Ovary (tissue), 9 donors: Measurements from ENCODE around the gene PSMD13. TPM values are rescaled to one million over a fixed set of nuclear protein-coding genes. Genes with fewer than 3 reads are reported as not detected.
A peak's percentile ranks its signal among the peaks of the same experiment; 100 is the strongest.

Experiments
- DNase-seq, 5 donors: peaks; one replicate each; pipeline ENCODE4 v3.0.0-alpha.2; 2019 to 2020
- H3K27ac ChIP-seq, 2 donors: fragments of 200-600 bp; one replicate each; pipeline versions ENCODE4 v1.5.1 to v1.8.0; 2019 to 2022
- H3K27me3 ChIP-seq: fragments of 200-600 bp; one replicate; pipeline ENCODE4 v1.8.0; 2022
- H3K36me3 ChIP-seq: fragments of 200-600 bp; sonication (generic); one replicate; pipeline ENCODE4 v1.5.1; 2019
- H3K4me1 ChIP-seq: one replicate; pipeline ENCODE4 v1.8.1; 2013; ENCODE audit warnings: mild to moderate bottlenecking, moderate library complexity; ENCODE audit not compliant: insufficient read depth
- H3K4me3 ChIP-seq: fragments of 200-600 bp; sonication (generic); one replicate; pipeline ENCODE4 v1.5.1; 2017
- H3K9me3 ChIP-seq, 2 donors: fragments of 200-600 bp in 1 of 2; sonication (generic) in 1 of 2; one replicate each; pipeline versions ENCODE4 v1.5.1 to v1.8.1; 2013 to 2019; ENCODE audit warnings: mild to moderate bottlenecking in 1 of 2, moderate library complexity in 1 of 2
- EP300 ChIP-seq: sonication (generic); formaldehyde crosslinking; IDR thresholded peaks from one replicate; pipeline ENCODE4 v1.6.1; 2017; ENCODE audit warnings: antibody characterized with exemption
- POLR2A ChIP-seq: fragments of 450-650 bp; IDR thresholded peaks from one replicate; pipeline ENCODE4 v1.6.1; 2017; ENCODE audit warnings: antibody characterized with exemption, mild to moderate bottlenecking, moderate library complexity
- WGBS, 3 donors: extraction: QIAGEN DNeasy Blood & Tissue Kit in 1 of 3; methylation state at CpG; one replicate each; pipeline versions ENCODE4 v1.1.5 to v1.1.7; 2013 to 2017; 5-methylcytosine and 5-hydroxymethylcytosine counted together
- intact Hi-C, 4 donors: fragments of 100-400 bp; cut with DNase I; formaldehyde crosslinking; loops; one replicate each; pipeline versions ENCODE4 v1.11.0 to v1.15.1; 2022 to 2023
- polyA plus RNA-seq, 2 donors: library from polyadenylated mRNA; stranded (reverse); fragments of 200-250 nt in 1 of 2; fragments of 350-450 nt in 1 of 2; fragmentation: Illumina TruSeq in 1 of 2; extraction: RNeasy Lipid Tissue Mini Kit (QIAGEN cat#74804) in 1 of 2; gene quantifications; one replicate each; pipeline ENCODE4 v1.2.3, GENCODE V29; 2013 to 2014
- total RNA-seq, 7 donors: library from RNA; depleted of rRNA in 2 of 7; stranded (reverse); fragments of >200 nt in 2 of 7; fragmentation: NEBNext Ultra II Directional in 3 of 7; extraction: Animal tissue kit (Norgen Biotek cat#: 25700) in 3 of 7; gene quantifications; one replicate each; pipeline versions ENCODE4 v1.1.0 to v1.2.4, GENCODE V29; 2016 to 2023
- TF ChIP-seq, protein P1 (sequence below), 3 donors: fragments of 450-650 bp in 2 of 3; fragments of 200-600 bp in 1 of 3; IDR thresholded peaks; one replicate each; pipeline versions ENCODE4 v1.5.1 to v1.8.0; 2016 to 2022; ENCODE audit warnings: antibody characterized with exemption in 3 of 3, mild to moderate bottlenecking in 1 of 3
- donor health status: DM: no; HTN: no; CAD: no; lungs with moderate emphysema.
- donor health status: DM: no; HTN: no; CAD: no.
- donor health status: Bipolar disorder and iron deficiency.
- donor health status: DM: yes; HTN: yes; CAD: no.
- donor health status: DM: no; HTN: no; CAD: no.
- donor health status: DM: yes; HTN: yes; CAD: no.

PSMD13 gene
- total and polyA plus RNA-seq, 9 donors = 66.2 to 88.9 (median 75.8) TPM

DNA sequence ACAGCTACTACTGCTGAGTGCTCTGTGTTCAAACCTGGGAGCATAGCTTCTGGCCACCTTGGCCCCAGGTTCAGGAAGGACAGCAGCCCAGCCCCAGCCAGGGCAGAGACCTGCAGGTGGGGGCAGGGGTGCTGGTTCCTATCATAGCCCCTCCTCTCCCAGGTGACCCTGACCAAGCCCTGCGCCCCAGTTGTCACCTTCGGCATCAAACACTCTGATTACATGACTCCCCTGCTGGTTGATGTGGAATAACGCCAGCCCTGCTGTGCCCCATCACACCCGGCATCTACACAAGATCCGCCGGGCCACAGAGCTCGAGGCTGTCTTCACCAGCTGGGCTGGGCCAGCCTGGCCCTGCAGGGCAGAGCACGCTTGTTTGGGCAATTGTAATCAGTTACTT, 37.0 kb upstream of the PSMD13 start:
- Histone ChIP-seq H3K27me3 (no peaks in the 10 kb centered on the region), H3K9me3 (no peaks in the 10 kb centered on the region), H3K36me3 (no peaks in the 10 kb centered on the region), H3K4me3 (no peak overlapping the region), H3K27ac (no peak overlapping the region), H3K4me1 (peaks cover 4% of the 10 kb centered on the region)
- 60 to 79% (median 73%) methylated on average over 8 of the region's 8 CpGs for WGBS, 3 donors
- DNase-seq = peak in 2 of 5 donors; percentile 22 to 23
- TF ChIP-seq POLR2A = no peak
- no peak for TF ChIP-seq EP300
- TF ChIP-seq, protein P1, sequence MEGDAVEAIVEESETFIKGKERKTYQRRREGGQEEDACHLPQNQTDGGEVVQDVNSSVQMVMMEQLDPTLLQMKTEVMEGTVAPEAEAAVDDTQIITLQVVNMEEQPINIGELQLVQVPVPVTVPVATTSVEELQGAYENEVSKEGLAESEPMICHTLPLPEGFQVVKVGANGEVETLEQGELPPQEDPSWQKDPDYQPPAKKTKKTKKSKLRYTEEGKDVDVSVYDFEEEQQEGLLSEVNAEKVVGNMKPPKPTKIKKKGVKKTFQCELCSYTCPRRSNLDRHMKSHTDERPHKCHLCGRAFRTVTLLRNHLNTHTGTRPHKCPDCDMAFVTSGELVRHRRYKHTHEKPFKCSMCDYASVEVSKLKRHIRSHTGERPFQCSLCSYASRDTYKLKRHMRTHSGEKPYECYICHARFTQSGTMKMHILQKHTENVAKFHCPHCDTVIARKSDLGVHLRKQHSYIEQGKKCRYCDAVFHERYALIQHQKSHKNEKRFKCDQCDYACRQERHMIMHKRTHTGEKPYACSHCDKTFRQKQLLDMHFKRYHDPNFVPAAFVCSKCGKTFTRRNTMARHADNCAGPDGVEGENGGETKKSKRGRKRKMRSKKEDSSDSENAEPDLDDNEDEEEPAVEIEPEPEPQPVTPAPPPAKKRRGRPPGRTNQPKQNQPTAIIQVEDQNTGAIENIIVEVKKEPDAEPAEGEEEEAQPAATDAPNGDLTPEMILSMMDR (IDR thresholded peaks at IDR 0.05) = no peak
- intact Hi-C loops = loop anchor here in 3 of 4 donors (10.0 kb wide), 2 partner anchors 105 to 165 kb away; partner anchors contain the start of genes B4GALNT4 (in 3 of the 3) and IFITM2 (in 1 of the 3)

- H3K36me3 ChIP-seq = no peaks in the 10 kb centered on the region
- peak in 2 of 5 donors; percentile 18 to 20 for DNase-seq
- WGBS, 3 donors = 84 to 89% (median 87%) methylated on average over 13 of the region's 13 CpGs
- no peak overlapping the region for H3K4me3 ChIP-seq
- no peak overlapping the region for H3K27ac ChIP-seq
- intact Hi-C loops = loop anchor here in 3 of 4 donors (10.0 kb wide), 2 partner anchors 104 to 164 kb away; partner anchors contain the start of genes B4GALNT4 (in 3 of the 3) and IFITM2 (in 1 of the 3)
- H3K27me3 ChIP-seq = no peaks in the 10 kb centered on the region
- TF ChIP-seq EP300 (no peak), POLR2A (no peak)
- TF ChIP-seq, protein P1 (IDR thresholded peaks at IDR 0.05) = no peak
- H3K4me1 ChIP-seq = peaks cover 9% of the 10 kb centered on the region
- no peaks in the 10 kb centered on the region for H3K9me3 ChIP-seq
Measured at GRCh38 chr11:200224-201003, 36.4 kb upstream of the PSMD13 start.

DNA sequence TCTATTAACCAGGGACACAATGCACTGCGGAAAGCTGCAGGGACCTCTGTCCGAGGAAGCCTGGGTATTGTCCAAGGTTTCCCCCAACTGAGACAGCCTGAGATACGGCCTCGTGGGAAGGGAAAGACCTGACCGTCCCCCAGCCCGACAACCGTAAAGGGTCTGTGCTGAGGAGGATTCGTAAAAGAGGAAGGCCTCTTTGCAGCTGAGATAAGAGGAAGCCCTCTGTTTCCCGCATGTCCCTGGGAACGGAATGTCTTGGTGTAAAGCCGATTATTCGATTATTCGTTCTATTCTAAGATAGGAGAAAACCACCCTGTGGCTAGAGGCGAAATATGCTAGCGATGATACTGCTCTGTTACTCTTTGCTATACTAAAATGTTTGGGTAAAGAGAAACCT, 34.8 kb upstream of the PSMD13 start:
- peak in 1 of 5 donors; percentile 9 for DNase-seq
- Histone ChIP-seq H3K27me3 (no peaks in the 10 kb centered on the region), H3K27ac (no peak overlapping the region), H3K36me3 (no peaks in the 10 kb centered on the region), H3K9me3 (no peaks in the 10 kb centered on the region), H3K4me3 (no peak overlapping the region), H3K4me1 (peaks cover 15% of the 10 kb centered on the region)
- 69 to 72% (median 72%) methylated on average over 15 of the region's 15 CpGs for WGBS, 3 donors
- TF ChIP-seq EP300 = no peak
- TF ChIP-seq, protein P1 (IDR thresholded peaks at IDR 0.05) = no peak
- TF ChIP-seq POLR2A = no peak
- intact Hi-C loops = loop anchor here in 3 of 4 donors (10.0 kb wide), 2 partner anchors 103 to 163 kb away; partner anchors contain the start of genes B4GALNT4 (in 3 of the 3) and IFITM2 (in 1 of the 3)

DNA sequence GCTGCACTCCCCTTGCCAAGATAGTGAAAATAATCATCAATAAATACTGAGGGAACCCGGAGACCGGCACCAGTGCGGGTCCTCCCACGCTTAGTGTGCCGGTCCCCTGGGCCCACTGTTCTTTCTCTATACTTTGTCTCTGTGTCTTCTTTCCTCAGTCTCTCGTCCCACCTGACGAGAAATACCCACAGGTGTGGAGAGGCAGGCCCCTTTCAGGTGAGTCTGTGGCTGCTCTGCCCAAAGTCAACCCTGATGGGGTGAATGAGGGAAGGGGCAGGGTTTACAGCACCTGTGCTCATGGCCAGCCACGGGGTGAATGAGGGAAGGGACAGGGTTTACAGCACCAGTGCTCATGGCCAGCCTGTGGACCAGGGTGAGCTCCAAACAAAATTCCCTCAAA, 34.3 kb upstream of the PSMD13 start:
- DNase-seq = peak in 1 of 5 donors; percentile 17
- Histone ChIP-seq H3K4me3 (no peak overlapping the region), H3K9me3 (no peaks in the 10 kb centered on the region), H3K27me3 (no peaks in the 10 kb centered on the region), H3K4me1 (peaks cover 15% of the 10 kb centered on the region), H3K36me3 (no peaks in the 10 kb centered on the region), H3K27ac (no peak overlapping the region)
- intact Hi-C loops = loop anchor here in 3 of 4 donors (10.0 kb wide), 2 partner anchors 102 to 162 kb away; partner anchors contain the start of genes B4GALNT4 (in 3 of the 3) and IFITM2 (in 1 of the 3)
- WGBS, 3 donors = 62 to 69% (median 65%) methylated on average over 8 of the region's 8 CpGs
- TF ChIP-seq, protein P1 (IDR thresholded peaks at IDR 0.05) = no peak
- TF ChIP-seq POLR2A (no peak), EP300 (no peak)
